ENCODE measurements around the gene ASB1.

Gene ASB1

GRCh38 chr2:238450440-238450861, 23.7 kb downstream of the ASB1 start:
- peaks cover 67% of the 10 kb centered on the region for H3K36me3 ChIP-seq
- no peak for TF ChIP-seq CTCF (IDR thresholded peaks at IDR 0.05; ENCODE audit: low read depth, low read length)

GRCh38 chr2:238453842-238454241, 27.1 kb downstream of the ASB1 start:
- Histone ChIP-seq H3K9me3 (no peaks in the 10 kb centered on the region; the same call in 1 of the 2 replicates), H3K36me3 (peaks cover 34% of the 10 kb centered on the region), H3K4me3 (ENCODE audit: low read depth, low read length) (no peak overlapping the region), H3K4me1 (no peaks in the 10 kb centered on the region), H3K27me3 (no peaks in the 10 kb centered on the region)
- DNase-seq, result no peak
- no peak for TF ChIP-seq CTCF (IDR thresholded peaks at IDR 0.05; ENCODE audit: low read depth, low read length)

More at GRCh38 chr2:238450440-238450861, 23.7 kb downstream of the ASB1 start:
- H3K9me3 ChIP-seq, result no peaks in the 10 kb centered on the region; the same call in 1 of the 2 replicates
- no peak overlapping the region for H3K4me3 ChIP-seq (ENCODE audit: low read depth, low read length)
- no peaks in the 10 kb centered on the region for H3K27me3 ChIP-seq
- no peak for DNase-seq
- H3K4me1 ChIP-seq, result no peaks in the 10 kb centered on the region

- H3K4me3 ChIP-seq (ENCODE audit: low read depth, low read length), result no peak overlapping the region
- H3K4me1 ChIP-seq, result no peaks in the 10 kb centered on the region
- no peak for DNase-seq
- TF ChIP-seq CTCF (IDR thresholded peaks at IDR 0.05; ENCODE audit: low read depth, low read length), result no peak
- H3K27me3 ChIP-seq, result no peaks in the 10 kb centered on the region
- H3K36me3 ChIP-seq, result peaks cover 13% of the 10 kb centered on the region
- no peaks in the 10 kb centered on the region; the same call in 1 of the 2 replicates for H3K9me3 ChIP-seq
Observed at GRCh38 chr2:238456449-238456848, 29.7 kb downstream of the ASB1 start.

GRCh38 chr2:238456970-238457926, 30.5 kb downstream of the ASB1 start:
- no peak for DNase-seq
- no peaks in the 10 kb centered on the region for H3K27me3 ChIP-seq
- H3K36me3 ChIP-seq, result peaks cover 5% of the 10 kb centered on the region; the same call in 1 of the 2 replicates
- H3K9me3 ChIP-seq, result no peaks in the 10 kb centered on the region
- H3K4me3 ChIP-seq (ENCODE audit: low read depth, low read length), result no peak overlapping the region
- TF ChIP-seq CTCF (IDR thresholded peaks at IDR 0.05; ENCODE audit: low read depth, low read length), result no peak
- no peaks in the 10 kb centered on the region for H3K4me1 ChIP-seq

- Histone ChIP-seq H3K4me1 (no peaks in the 10 kb centered on the region), H3K27me3 (no peaks in the 10 kb centered on the region), H3K36me3 (no peaks in the 10 kb centered on the region), H3K9me3 (no peaks in the 10 kb centered on the region), H3K4me3 (ENCODE audit: low read depth, low read length) (no peak overlapping the region)
- no peak for TF ChIP-seq CTCF (IDR thresholded peaks at IDR 0.05; ENCODE audit: low read depth, low read length)
- no peak for DNase-seq
Observed at GRCh38 chr2:238457927-238458324, 31.2 kb downstream of the ASB1 start.

GRCh38 chr2:238458651-238459050, 31.9 kb downstream of the ASB1 start:
- DNase-seq, result no peak

More at GRCh38 chr2:238458651-238459050, 31.9 kb downstream of the ASB1 start:
- no peak overlapping the region for H3K4me3 ChIP-seq (ENCODE audit: low read depth, low read length)
- no peak for TF ChIP-seq CTCF (IDR thresholded peaks at IDR 0.05; ENCODE audit: low read depth, low read length)
- H3K36me3 ChIP-seq, result no peaks in the 10 kb centered on the region
- no peaks in the 10 kb centered on the region for H3K27me3 ChIP-seq
- no peaks in the 10 kb centered on the region for H3K4me1 ChIP-seq
- no peaks in the 10 kb centered on the region for H3K9me3 ChIP-seq

All from BE2C (cell line).